ENCODE results near the gene CLEC3B. TPM values are rescaled to one million over a fixed set of nuclear protein-coding genes. Genes with fewer than 3 reads are reported as not detected.

Gene CLEC3B
- polyA plus RNA-seq, 3 donors, result 3.9 to 22.7 (median 14.5) TPM

DNA sequence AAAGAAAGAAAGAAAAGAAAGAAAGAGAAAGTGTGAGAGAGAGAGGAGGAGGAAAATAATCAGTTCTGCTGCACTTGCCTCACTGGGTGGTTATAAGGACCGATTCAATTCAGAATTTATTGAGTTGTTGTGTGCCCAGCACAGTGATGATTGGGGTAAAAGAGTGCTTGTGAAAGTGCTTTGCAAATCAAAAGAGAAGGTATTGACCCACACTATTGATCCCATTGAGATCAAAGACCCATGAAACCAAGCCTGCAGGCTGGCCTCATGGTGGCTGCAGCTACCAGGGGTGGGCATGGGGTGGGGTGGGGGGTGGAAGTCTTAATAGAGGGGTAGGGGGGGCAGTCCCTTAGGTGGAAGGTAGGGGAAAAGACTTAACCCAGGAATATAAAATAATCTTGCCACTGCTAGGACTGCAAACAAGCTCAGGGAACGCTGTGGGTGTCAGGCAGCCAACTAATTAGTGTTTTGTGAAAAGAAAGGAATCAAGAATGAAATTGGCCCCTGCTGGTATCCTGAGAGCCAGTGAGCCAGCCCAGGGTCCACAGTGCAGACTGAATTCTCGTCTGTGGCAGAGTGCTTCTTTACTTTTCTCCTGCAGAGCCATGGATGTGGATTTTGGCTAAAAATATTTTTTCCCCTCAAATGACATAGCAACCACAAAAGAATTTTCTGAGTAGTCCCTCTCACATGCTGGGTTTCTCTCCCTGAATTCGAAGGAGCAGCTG is 34.2 kb downstream of the CLEC3B start:
- H3K27ac ChIP-seq (ENCODE audit: low read depth in 1 of 2, low read length in 2 of 2), result no peak overlapping the region
- H3K9me3 ChIP-seq (replicated peaks in 1 of 2; ENCODE audit: control insufficient read depth in 1 of 2, insufficient read depth in 1 of 2, low read length in 2 of 2), result no peaks in the 10 kb centered on the region
- peaks cover 52 to 65% of the 10 kb centered on the region in 2 donors for H3K4me1 ChIP-seq (ENCODE audit: control insufficient read depth in 1 of 2, insufficient read depth in 2 of 2, low read length in 2 of 2)
- no peak overlapping the region for H3K9ac ChIP-seq (ENCODE audit: insufficient read depth, low read length, poor library complexity, severe bottlenecking)
- H3K27me3 Mint-ChIP-seq (ENCODE audit: low read depth in 3 of 3), result peaks cover 0 to 2% (median 2%) of the 10 kb centered on the region in 3 donors
- intact Hi-C loops (cut with micrococcal nuclease), result loop anchor here in 1 of 2 donors (10.0 kb wide), 1 partner anchor 54 kb away; no protein-coding TSS in a partner anchor
- 100% methylated on average over 1 of the region's 4 CpGs for WGBS (ENCODE audit: insufficient coverage)
- H3K27me3 ChIP-seq (ENCODE audit: control insufficient read depth in 2 of 2, insufficient read depth in 2 of 2, low read length in 2 of 2), result no peaks in the 10 kb centered on the region
- no peak for TF ChIP-seq CTCF (IDR thresholded peaks at IDR 0.05)
- no peaks in the 10 kb centered on the region for H3K36me3 Mint-ChIP-seq
- H3K4me3 Mint-ChIP-seq, result no peak overlapping the region
- peak overlapping the region in 2 of 7 donors; percentile 24 to 46 for H3K27ac Mint-ChIP-seq
- no peaks in the 10 kb centered on the region for H3K79me2 ChIP-seq (ENCODE audit: insufficient read depth, low read length)
- no peak overlapping the region for H2AFZ ChIP-seq (ENCODE audit: insufficient read depth, low read depth, low read length, poor library complexity, severe bottlenecking)
- H4K20me1 ChIP-seq (ENCODE audit: insufficient read depth, low read length), result no peaks in the 10 kb centered on the region
- H3K4me2 ChIP-seq (replicated peaks; ENCODE audit: extremely low read depth, low read length, poor library complexity, severe bottlenecking), result no peak overlapping the region
- peaks cover 59% of the 10 kb centered on the region for H3K4me1 Mint-ChIP-seq
- no peak overlapping the region for H3K4me3 ChIP-seq (replicated peaks in 1 of 3; ENCODE audit: low read depth in 2 of 3, low read length in 3 of 3)
- DNase-seq, result no peak
- peaks cover 0 to 6% (median 0%) of the 10 kb centered on the region in 7 donors for H3K9me3 Mint-ChIP-seq
- no peaks in the 10 kb centered on the region for H3K36me3 ChIP-seq (replicated peaks in 1 of 2; ENCODE audit: control insufficient read depth in 1 of 2, insufficient read depth in 2 of 2, low read length in 2 of 2)

- DNase-seq, result no peak
- H3K4me2 ChIP-seq (replicated peaks; ENCODE audit: extremely low read depth, low read length, poor library complexity, severe bottlenecking), result no peak overlapping the region
- Mint-ChIP-seq H3K9me3 (peaks cover 0 to 6% (median 0%) of the 10 kb centered on the region in 7 donors), H3K4me3 (no peak overlapping the region), H3K27me3 (ENCODE audit: low read depth in 3 of 3) (peaks cover 0 to 2% (median 0%) of the 10 kb centered on the region in 3 donors), H3K36me3 (peaks cover 0 to 3% of the 10 kb centered on the region in 2 donors), H3K4me1 (peaks cover 58% of the 10 kb centered on the region), H3K27ac (peak overlapping the region in 6 of 7 donors; percentile 19 to 98 (median 72))
- no peaks in the 10 kb centered on the region for H3K79me2 ChIP-seq (ENCODE audit: insufficient read depth, low read length)
- peaks cover 46 to 59% of the 10 kb centered on the region in 2 donors for H3K4me1 ChIP-seq (ENCODE audit: control insufficient read depth in 1 of 2, insufficient read depth in 2 of 2, low read length in 2 of 2)
- no peak for TF ChIP-seq CTCF (IDR thresholded peaks at IDR 0.05)
- no peak overlapping the region for H3K9ac ChIP-seq (ENCODE audit: insufficient read depth, low read length, poor library complexity, severe bottlenecking)
- H3K27ac ChIP-seq (ENCODE audit: low read depth in 1 of 2, low read length in 2 of 2), result no peak overlapping the region
- WGBS (ENCODE audit: insufficient coverage), result no CpG with 5 or more reads among the region's 1 CpG
- H2AFZ ChIP-seq (ENCODE audit: insufficient read depth, low read depth, low read length, poor library complexity, severe bottlenecking), result no peak overlapping the region
- no peaks in the 10 kb centered on the region for H4K20me1 ChIP-seq (ENCODE audit: insufficient read depth, low read length)
- no peak overlapping the region for H3K4me3 ChIP-seq (replicated peaks in 1 of 3; ENCODE audit: low read depth in 2 of 3, low read length in 3 of 3)
- H3K36me3 ChIP-seq (replicated peaks in 1 of 2; ENCODE audit: control insufficient read depth in 1 of 2, insufficient read depth in 2 of 2, low read length in 2 of 2), result no peaks in the 10 kb centered on the region
- no peaks in the 10 kb centered on the region for H3K27me3 ChIP-seq (ENCODE audit: control insufficient read depth in 2 of 2, insufficient read depth in 2 of 2, low read length in 2 of 2)
- intact Hi-C loops (cut with micrococcal nuclease), result loop anchor here in 1 of 2 donors (10.0 kb wide), 1 partner anchor 52 kb away; no protein-coding TSS in a partner anchor
- no peaks in the 10 kb centered on the region for H3K9me3 ChIP-seq (replicated peaks in 1 of 2; ENCODE audit: control insufficient read depth in 1 of 2, insufficient read depth in 1 of 2, low read length in 2 of 2)
These were observed 36.6 kb downstream of the CLEC3B start for GRCh38 chr3:45062697-45063070.

Data from CD14-positive monocyte (primary cell).